GM23338 (cell line): ENCODE measurements around the gene VPS36. TPM values are rescaled to one million over a fixed set of nuclear protein-coding genes. Genes with fewer than 3 reads are reported as not detected.
A peak's percentile ranks its signal among the peaks of the same experiment; 100 is the strongest.

Experiments
- ATAC-seq: fragments of 200-7000 bp; cut with Tn5 transposase; 3 replicates; pipeline ENCODE4 v1.9.1; 2020
- DNase-seq: peaks from one replicate; pipeline ENCODE4 v3.0.0-alpha.2; 2015; ENCODE audit warnings: low spot score
- H2AFZ ChIP-seq: fragments of 200-600 bp; sonication (generic); 2 replicates; pipeline ENCODE4 v1.8.0; 2016; ENCODE audit warnings: antibody characterized with exemption, mild to moderate bottlenecking, moderate library complexity
- H3F3A ChIP-seq: fragments of 200-600 bp; sonication (generic); replicated peaks from 2 replicates; pipeline ENCODE4 v1.8.0; 2017; ENCODE audit warnings: antibody characterized with exemption, mixed run types, low read depth
- H3K27ac ChIP-seq: fragments of 200-600 bp; sonication (generic); 2 replicates; pipeline ENCODE4 v1.6.1; 2016; ENCODE audit warnings: low read depth
- H3K27me3 ChIP-seq: fragments of 200-600 bp; sonication (generic); 2 replicates; pipeline ENCODE4 v1.8.0; 2016; ENCODE audit warnings: mild to moderate bottlenecking, mixed run types, moderate library complexity; ENCODE audit not compliant: insufficient read depth
- H3K36me3 ChIP-seq: fragments of 200-600 bp; sonication (generic); 2 replicates; pipeline ENCODE4 v1.8.0; 2016; ENCODE audit warnings: mild to moderate bottlenecking; ENCODE audit not compliant: insufficient read depth
- H3K4me1 ChIP-seq: fragments of 200-600 bp; sonication (generic); 2 replicates; pipeline ENCODE4 v1.8.0; 2016; ENCODE audit warnings: mild to moderate bottlenecking, moderate library complexity; ENCODE audit not compliant: insufficient read depth
- H3K4me2 ChIP-seq: fragments of 200-600 bp; sonication (generic); 2 replicates; pipeline ENCODE4 v1.7.1; 2017; ENCODE audit warnings: mixed run types
- H3K4me3 ChIP-seq: fragments of 200-600 bp; sonication (generic); 2 replicates; pipeline ENCODE4 v1.6.1; 2016; ENCODE audit warnings: mixed run types
- H3K79me2 ChIP-seq: fragments of 200-600 bp; sonication (generic); replicated peaks from 2 replicates; pipeline ENCODE4 v1.8.0; 2017; ENCODE audit warnings: mild to moderate bottlenecking; ENCODE audit not compliant: insufficient read depth
- H3K9me2 ChIP-seq: fragments of 200-600 bp; sonication (generic); 2 replicates; pipeline ENCODE4 v1.8.0; 2017; ENCODE audit not compliant: insufficient read depth
- H4K20me1 ChIP-seq: fragments of 200-600 bp; sonication (generic); replicated peaks from 2 replicates; pipeline ENCODE4 v1.8.0; 2017; ENCODE audit warnings: mild to moderate bottlenecking; ENCODE audit not compliant: insufficient read depth
- H3K27ac Mint-ChIP-seq: 2 replicates; pipeline ENCODE4 v1.8.0; 2020; ENCODE audit warnings: inconsistent platforms, mild to moderate bottlenecking, moderate library complexity, mixed read lengths
- H3K27me3 Mint-ChIP-seq: 3 replicates; pipeline ENCODE4 v1.8.0; 2022; ENCODE audit warnings: low read depth, mild to moderate bottlenecking, moderate library complexity, mixed read lengths, inconsistent platforms; ENCODE audit not compliant: insufficient read depth, poor library complexity
- H3K36me3 Mint-ChIP-seq: 3 replicates; pipeline ENCODE4 v1.8.0; 2021; ENCODE audit warnings: low read depth, mild to moderate bottlenecking, inconsistent platforms, moderate library complexity, mixed read lengths
- H3K4me1 Mint-ChIP-seq: 3 replicates; pipeline ENCODE4 v1.8.0; 2020; ENCODE audit warnings: mild to moderate bottlenecking, inconsistent platforms, mixed read lengths
- H3K4me3 Mint-ChIP-seq: 3 replicates; pipeline ENCODE4 v1.8.0; 2021; ENCODE audit warnings: moderate library complexity, mild to moderate bottlenecking, inconsistent platforms, mixed read lengths
- H3K9me3 Mint-ChIP-seq: 3 replicates; pipeline ENCODE4 v1.8.0; 2020; ENCODE audit warnings: moderate library complexity, mild to moderate bottlenecking, inconsistent platforms, mixed read lengths
- CTCF ChIP-seq, 2 experiments: fragments of 200-600 bp in 1 of 2; sonication (generic) in 1 of 2; conservative IDR thresholded peaks; 2 replicates each; pipeline versions ENCODE4 v1.5.1 to v1.6.1; 2016 to 2017; ENCODE audit warnings: antibody characterized with exemption in 2 of 2, low read depth in 2 of 2, mild to moderate bottlenecking in 2 of 2, moderate library complexity in 1 of 2
- ETS1 ChIP-seq: IDR thresholded peaks from 2 replicates; pipeline ENCODE4 v1.6.1; 2016; ENCODE audit warnings: antibody characterized with exemption
- EZH2phosphoT487 ChIP-seq: fragments of 200-600 bp; sonication (generic); IDR thresholded peaks from one replicate; pipeline ENCODE4 v1.8.1; 2018; ENCODE audit warnings: antibody characterized with exemption; ENCODE audit not compliant: unreplicated experiment
- NANOG ChIP-seq: IDR thresholded peaks from 2 replicates; pipeline ENCODE4 v1.6.1; 2016; ENCODE audit warnings: antibody characterized with exemption, borderline replicate concordance
- POLR2AphosphoS5 ChIP-seq: IDR thresholded peaks from 2 replicates; pipeline ENCODE4 v1.6.1; 2016; ENCODE audit warnings: antibody characterized with exemption, low read depth
- STAT1 ChIP-seq: IDR thresholded peaks from one replicate; pipeline ENCODE4 v1.6.1; 2016; ENCODE audit warnings: antibody characterized with exemption; ENCODE audit not compliant: unreplicated experiment
- ZNF114 ChIP-seq: fragments of 250-450 bp; sonication (Bioruptor Pico); IDR thresholded peaks from 2 replicates; pipeline ENCODE4 v1.5.0; 2020; ENCODE audit warnings: mild to moderate bottlenecking, moderate library complexity
- polyA plus RNA-seq: library from polyadenylated mRNA; unstranded; fragments of >200 nt; fragmentation: Nextera tagmentation; extraction: Ambion mirVana; gene quantifications from 2 replicates; pipeline ENCODE4 v1.2.1, GENCODE V29; 2016
- total RNA-seq: library from RNA; depleted of rRNA; stranded (reverse); fragments of >200 nt; shearing (Covaris generic); gene quantifications from 2 replicates; pipeline ENCODE4 v1.2.3, GENCODE V29; 2014
- TF ChIP-seq, protein P1 (sequence below): IDR thresholded peaks from one replicate; pipeline ENCODE4 v1.6.1; 2018; ENCODE audit warnings: antibody characterized with exemption; ENCODE audit not compliant: unreplicated experiment

Gene VPS36
- total and polyA plus RNA-seq, 2 experiments from 2014 or later = 28.9 to 36.2 TPM

- no peak for TF ChIP-seq STAT1
- TF ChIP-seq CTCF (conservative IDR thresholded peaks at IDR 0.05; ENCODE audit: low read depth in 2 of 2) = no peak
Observed at GRCh38 chr13:52454820-52455676, 4.6 kb upstream of the VPS36 start, which contains the start of gene CKAP2 (continued).

GRCh38 chr13:52454459-52454819, 4.0 kb upstream of the VPS36 start:
- H3K4me3 ChIP-seq = peak overlapping the region; percentile 77
- peaks cover 7% of the 10 kb centered on the region for H3K36me3 ChIP-seq
- no peaks in the 10 kb centered on the region for H3F3A ChIP-seq
- Mint-ChIP-seq H3K27me3 (peaks cover 7% of the 10 kb centered on the region), H3K27ac (peak overlapping the region; percentile 75), H3K36me3 (peaks cover 28% of the 10 kb centered on the region; the same call in 2 of the 3 replicates), H3K4me1 (peaks cover 15% of the 10 kb centered on the region), H3K9me3 (no peaks in the 10 kb centered on the region), H3K4me3 (peak overlapping the region; percentile 91)
- no peak overlapping the region for H3K27ac ChIP-seq
- H3K79me2 ChIP-seq = peaks cover 36% of the 10 kb centered on the region
- peak overlapping the region; percentile 88 for H3K4me2 ChIP-seq
- no peak for ATAC-seq
- peaks cover 5% of the 10 kb centered on the region; the same call in 1 of the 2 replicates for H4K20me1 ChIP-seq
- no peaks in the 10 kb centered on the region for H3K27me3 ChIP-seq
- H3K4me1 ChIP-seq = peaks cover 2% of the 10 kb centered on the region; the same call in 1 of the 2 replicates
- peak overlapping the region; percentile 92 for H2AFZ ChIP-seq
- TF ChIP-seq POLR2AphosphoS5 (no peak), STAT1 (no peak), ETS1 (no peak)
- H3K9me2 ChIP-seq = no peaks in the 10 kb centered on the region
- peak; percentile 12 for DNase-seq

GRCh38 chr13:52452470-52452869, 2.0 kb upstream of the VPS36 start:
- ATAC-seq = no peak
- Histone ChIP-seq H3K27ac (no peak overlapping the region), H2AFZ (no peak overlapping the region), H3K27me3 (no peaks in the 10 kb centered on the region), H3K4me2 (no peak overlapping the region), H3F3A (no peaks in the 10 kb centered on the region), H3K79me2 (peaks cover 41% of the 10 kb centered on the region), H3K36me3 (peaks cover 7% of the 10 kb centered on the region), H3K4me3 (no peak overlapping the region), H4K20me1 (peaks cover 14% of the 10 kb centered on the region; the same call in 1 of the 2 replicates), H3K9me2 (no peaks in the 10 kb centered on the region), H3K4me1 (peaks cover 11% of the 10 kb centered on the region; the same call in 1 of the 2 replicates)
- Mint-ChIP-seq H3K4me1 (peaks cover 19% of the 10 kb centered on the region), H3K4me3 (no peak overlapping the region), H3K36me3 (peaks cover 15% of the 10 kb centered on the region; the same call in 2 of the 3 replicates), H3K27ac (no peak overlapping the region), H3K9me3 (no peaks in the 10 kb centered on the region), H3K27me3 (peaks cover 7% of the 10 kb centered on the region)
- no peak for DNase-seq
- TF ChIP-seq CTCF (conservative IDR thresholded peaks at IDR 0.05; ENCODE audit: low read depth in 2 of 2) (no peak), POLR2AphosphoS5 (no peak), ZNF114 (no peak), EZH2phosphoT487 (no peak), NANOG (no peak)
- TF ChIP-seq, protein P1, sequence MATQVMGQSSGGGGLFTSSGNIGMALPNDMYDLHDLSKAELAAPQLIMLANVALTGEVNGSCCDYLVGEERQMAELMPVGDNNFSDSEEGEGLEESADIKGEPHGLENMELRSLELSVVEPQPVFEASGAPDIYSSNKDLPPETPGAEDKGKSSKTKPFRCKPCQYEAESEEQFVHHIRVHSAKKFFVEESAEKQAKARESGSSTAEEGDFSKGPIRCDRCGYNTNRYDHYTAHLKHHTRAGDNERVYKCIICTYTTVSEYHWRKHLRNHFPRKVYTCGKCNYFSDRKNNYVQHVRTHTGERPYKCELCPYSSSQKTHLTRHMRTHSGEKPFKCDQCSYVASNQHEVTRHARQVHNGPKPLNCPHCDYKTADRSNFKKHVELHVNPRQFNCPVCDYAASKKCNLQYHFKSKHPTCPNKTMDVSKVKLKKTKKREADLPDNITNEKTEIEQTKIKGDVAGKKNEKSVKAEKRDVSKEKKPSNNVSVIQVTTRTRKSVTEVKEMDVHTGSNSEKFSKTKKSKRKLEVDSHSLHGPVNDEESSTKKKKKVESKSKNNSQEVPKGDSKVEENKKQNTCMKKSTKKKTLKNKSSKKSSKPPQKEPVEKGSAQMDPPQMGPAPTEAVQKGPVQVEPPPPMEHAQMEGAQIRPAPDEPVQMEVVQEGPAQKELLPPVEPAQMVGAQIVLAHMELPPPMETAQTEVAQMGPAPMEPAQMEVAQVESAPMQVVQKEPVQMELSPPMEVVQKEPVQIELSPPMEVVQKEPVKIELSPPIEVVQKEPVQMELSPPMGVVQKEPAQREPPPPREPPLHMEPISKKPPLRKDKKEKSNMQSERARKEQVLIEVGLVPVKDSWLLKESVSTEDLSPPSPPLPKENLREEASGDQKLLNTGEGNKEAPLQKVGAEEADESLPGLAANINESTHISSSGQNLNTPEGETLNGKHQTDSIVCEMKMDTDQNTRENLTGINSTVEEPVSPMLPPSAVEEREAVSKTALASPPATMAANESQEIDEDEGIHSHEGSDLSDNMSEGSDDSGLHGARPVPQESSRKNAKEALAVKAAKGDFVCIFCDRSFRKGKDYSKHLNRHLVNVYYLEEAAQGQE = no peak
